Cardiac fibroblast (primary cell): ENCODE results near the gene C1orf159.
"Not testable (repeated sequence)": the region's sequence is repeated elsewhere in the genome, so short reads cannot be mapped to it uniquely, and the experiment has no call there.

ENCODE experiments used
- DNase-seq, 2 donors: peaks; one replicate each; pipeline versions ENCODE4 v3.0.0 to v3.0.0-alpha.2; 2010; ENCODE audit warnings: low read depth in 2 of 2
- H3K4me3 ChIP-seq, 2 donors: replicated peaks in 1 of 2; 1 replicate in 1 of 2; 2 replicates in 1 of 2; pipeline ENCODE4 v1.5.1; 2011; ENCODE audit warnings: low read depth in 2 of 2, low read length in 2 of 2, mild to moderate bottlenecking in 2 of 2, moderate library complexity in 1 of 2
- CTCF ChIP-seq: IDR thresholded peaks from one replicate; pipeline ENCODE4 v1.5.1; 2011; ENCODE audit warnings: low read depth, mild to moderate bottlenecking, low read length, inconsistent platforms

C1orf159 gene

GRCh38 chr1:1066403-1067283 is 49.2 kb downstream of the C1orf159 start:
- TF ChIP-seq CTCF, result no peak
- no peak overlapping the region for H3K4me3 ChIP-seq
- peak in 1 of 2 donors; percentile 16 for DNase-seq

- H3K4me3 ChIP-seq, DNase-seq: not testable (repeated sequence)
Measured at GRCh38 chr1:1065940-1066304, 50.0 kb downstream of the C1orf159 start.

- no peak for TF ChIP-seq CTCF
- no peak for DNase-seq
- no peak overlapping the region for H3K4me3 ChIP-seq
Measured at GRCh38 chr1:1065265-1065939, 50.5 kb downstream of the C1orf159 start.

- peak; percentile 68 for TF ChIP-seq CTCF
- peak; percentile 81 to 82 for DNase-seq
- no peak overlapping the region for H3K4me3 ChIP-seq
Measured at GRCh38 chr1:1063945-1064831, 51.7 kb downstream of the C1orf159 start.

GRCh38 chr1:1063261-1063944 is 52.5 kb downstream of the C1orf159 start:
- TF ChIP-seq CTCF, result no peak
- DNase-seq, result no peak
- H3K4me3 ChIP-seq, result no peak overlapping the region

GRCh38 chr1:1062348-1063163 is 53.3 kb downstream of the C1orf159 start:
- no peak overlapping the region for H3K4me3 ChIP-seq
- TF ChIP-seq CTCF, result no peak
- DNase-seq, result peak in 1 of 2 donors; percentile 32
